GM23248 (cell line): ENCODE measurements around the gene ATP8A2.

Experiments used
- EZH2 ChIP-seq: fragments of 200-600 bp; sonication (generic); IDR thresholded peaks from 2 replicates; pipeline ENCODE4 v1.6.1; 2018; ENCODE audit warnings: antibody characterized with exemption, mild to moderate bottlenecking; ENCODE audit not compliant: insufficient read depth, poor library complexity, severe bottlenecking
- EZH2phosphoT487 ChIP-seq: fragments of 200-600 bp; sonication (generic); IDR thresholded peaks from 2 replicates; pipeline ENCODE4 v1.6.1; 2018; ENCODE audit warnings: antibody characterized with exemption, moderate library complexity, mild to moderate bottlenecking, low read depth; ENCODE audit not compliant: insufficient read depth

DNA sequence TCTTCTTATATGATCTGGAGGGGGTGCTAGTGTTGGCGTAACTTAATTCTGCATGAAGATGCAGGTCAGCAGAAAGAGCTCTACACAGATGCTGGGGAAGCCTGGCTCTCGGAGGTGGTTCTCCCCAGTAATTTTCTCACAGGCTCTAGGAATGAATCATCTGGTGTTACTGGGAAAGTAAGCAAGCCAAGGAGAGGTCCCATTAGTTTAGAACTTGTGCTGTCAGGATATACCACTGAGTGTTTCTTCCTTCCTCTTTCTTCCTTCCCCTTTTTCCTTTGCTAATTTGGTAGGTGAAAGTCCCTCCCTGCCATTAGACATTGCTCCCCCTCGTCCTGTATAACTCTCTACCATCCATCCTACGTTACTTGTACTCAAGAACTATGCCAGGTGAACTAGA lies 68.3 kb downstream of the ATP8A2 start:
- TF ChIP-seq EZH2: no peak
- TF ChIP-seq EZH2phosphoT487: no peak
